GM12865 (cell line): Measurements from ENCODE around the gene LGALS1.

Source experiments
- DNase-seq: peaks from one replicate; pipeline ENCODE4 v3.0.0; 2010; ENCODE audit warnings: low read depth
- H3K4me3 ChIP-seq: 2 replicates; pipeline ENCODE4 v1.5.1; 2011; ENCODE audit warnings: mild to moderate bottlenecking, low read depth, low read length, control low read depth
- TF ChIP-seq, protein P1 (sequence below): IDR thresholded peaks from 2 replicates; pipeline ENCODE4 v1.5.1; 2011; ENCODE audit warnings: low read length, control low read depth, low read depth, inconsistent platforms; ENCODE audit not compliant: insufficient read depth; ENCODE audit errors: missing control alignments

The LGALS1 gene

DNA sequence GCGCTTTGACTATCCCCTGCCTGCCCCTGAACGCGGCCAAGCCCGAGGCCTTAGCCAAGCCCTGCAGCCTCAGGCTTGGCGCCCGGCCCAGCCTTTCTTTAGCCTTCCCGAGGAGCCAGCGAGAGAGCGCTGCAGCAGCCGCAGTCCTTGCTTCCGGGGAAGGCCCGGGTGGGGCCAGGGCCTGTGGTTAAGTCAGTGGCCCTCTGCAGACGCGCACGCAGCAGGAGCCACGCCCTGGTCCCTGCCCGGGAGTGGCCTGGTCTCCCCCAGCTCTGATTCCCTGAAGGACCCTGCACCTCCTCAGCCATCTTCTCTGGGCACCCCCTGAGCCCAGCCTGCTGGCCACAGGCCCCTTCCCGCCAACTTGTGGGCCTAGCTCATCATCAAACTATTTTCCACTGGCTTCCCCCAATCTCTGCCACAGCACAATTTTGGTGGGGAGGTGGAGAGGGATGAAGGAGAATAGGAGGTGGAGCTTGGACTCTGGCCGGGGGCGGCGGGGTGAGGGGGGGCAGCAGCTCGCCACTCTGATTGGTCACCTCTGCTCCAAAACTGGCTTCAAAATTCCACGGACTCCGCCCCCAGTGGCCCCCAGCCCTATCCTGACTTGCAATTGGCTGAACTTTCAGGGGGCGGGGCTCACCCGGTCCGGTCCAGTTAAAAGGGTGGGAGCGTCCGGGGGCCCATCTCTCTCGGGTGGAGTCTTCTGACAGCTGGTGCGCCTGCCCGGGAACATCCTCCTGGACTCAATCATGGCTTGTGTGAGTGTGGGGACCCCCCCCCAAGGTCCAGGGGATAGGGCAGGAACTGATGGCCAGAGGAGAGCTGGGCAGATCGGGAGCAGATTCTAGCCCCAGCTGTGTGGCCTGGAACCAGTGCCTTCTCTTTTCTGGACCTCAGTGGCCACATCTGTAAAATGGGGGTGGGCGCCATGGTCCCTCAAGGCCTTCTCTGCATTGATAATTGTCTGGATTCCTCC, at the start of gene LGALS1:
Gene LGALS1 (plus strand): TSS at position 686 of the 979 bp plus-strand sequence. CDS start 67 bp downstream, at position 753.
- TF ChIP-seq, protein P1, sequence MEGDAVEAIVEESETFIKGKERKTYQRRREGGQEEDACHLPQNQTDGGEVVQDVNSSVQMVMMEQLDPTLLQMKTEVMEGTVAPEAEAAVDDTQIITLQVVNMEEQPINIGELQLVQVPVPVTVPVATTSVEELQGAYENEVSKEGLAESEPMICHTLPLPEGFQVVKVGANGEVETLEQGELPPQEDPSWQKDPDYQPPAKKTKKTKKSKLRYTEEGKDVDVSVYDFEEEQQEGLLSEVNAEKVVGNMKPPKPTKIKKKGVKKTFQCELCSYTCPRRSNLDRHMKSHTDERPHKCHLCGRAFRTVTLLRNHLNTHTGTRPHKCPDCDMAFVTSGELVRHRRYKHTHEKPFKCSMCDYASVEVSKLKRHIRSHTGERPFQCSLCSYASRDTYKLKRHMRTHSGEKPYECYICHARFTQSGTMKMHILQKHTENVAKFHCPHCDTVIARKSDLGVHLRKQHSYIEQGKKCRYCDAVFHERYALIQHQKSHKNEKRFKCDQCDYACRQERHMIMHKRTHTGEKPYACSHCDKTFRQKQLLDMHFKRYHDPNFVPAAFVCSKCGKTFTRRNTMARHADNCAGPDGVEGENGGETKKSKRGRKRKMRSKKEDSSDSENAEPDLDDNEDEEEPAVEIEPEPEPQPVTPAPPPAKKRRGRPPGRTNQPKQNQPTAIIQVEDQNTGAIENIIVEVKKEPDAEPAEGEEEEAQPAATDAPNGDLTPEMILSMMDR = no peak
- DNase-seq = peak; percentile 93
- H3K4me3 ChIP-seq = peak within 1 kb of the TSS; percentile 71

DNA sequence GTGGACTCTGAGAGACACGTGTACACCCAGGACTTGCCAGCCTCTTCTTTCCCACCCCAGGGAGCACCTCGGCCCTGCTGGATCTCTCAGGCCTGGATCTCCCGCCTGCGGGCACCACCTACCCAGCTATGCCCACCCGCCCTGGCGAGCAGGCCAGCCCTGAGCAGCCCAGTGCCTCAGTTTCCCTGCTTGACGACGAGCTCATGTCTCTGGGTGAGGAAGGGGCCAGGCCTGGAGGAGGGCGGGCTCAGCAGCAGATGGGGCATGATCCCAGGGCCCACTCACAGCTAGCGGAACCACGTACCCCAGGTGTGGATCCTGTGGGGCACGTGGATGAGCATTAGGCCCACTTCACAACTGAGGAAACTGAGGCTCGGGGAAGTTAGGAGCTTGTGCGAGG, 49.7 kb upstream of the LGALS1 start:
- DNase-seq = no peak
- H3K4me3 ChIP-seq = no peak overlapping the region
- TF ChIP-seq, protein P1 = no peak

DNA sequence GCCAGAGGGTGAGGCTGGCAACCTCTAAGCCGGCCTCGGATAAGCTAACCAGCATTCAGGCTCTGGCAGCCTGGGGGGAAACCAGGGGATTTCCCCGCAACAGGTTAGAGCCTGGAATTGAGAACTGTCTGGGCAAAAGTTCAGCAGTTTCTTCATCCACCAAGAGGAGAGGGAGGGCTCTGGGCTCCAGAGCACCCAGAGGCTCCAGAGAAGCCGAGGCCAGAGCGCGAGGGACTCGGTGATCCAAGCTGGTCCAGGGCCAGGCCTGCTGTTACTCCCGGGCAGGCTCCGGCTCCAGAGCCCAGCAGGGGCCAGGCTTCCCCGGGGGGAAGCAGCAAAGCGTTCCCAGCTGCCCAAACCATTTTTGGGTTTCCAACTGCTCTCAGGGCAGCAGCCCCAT, 49.3 kb upstream of the LGALS1 start:
- TF ChIP-seq, protein P1 = no peak
- peak; percentile 51 for DNase-seq
- no peak overlapping the region for H3K4me3 ChIP-seq

DNA sequence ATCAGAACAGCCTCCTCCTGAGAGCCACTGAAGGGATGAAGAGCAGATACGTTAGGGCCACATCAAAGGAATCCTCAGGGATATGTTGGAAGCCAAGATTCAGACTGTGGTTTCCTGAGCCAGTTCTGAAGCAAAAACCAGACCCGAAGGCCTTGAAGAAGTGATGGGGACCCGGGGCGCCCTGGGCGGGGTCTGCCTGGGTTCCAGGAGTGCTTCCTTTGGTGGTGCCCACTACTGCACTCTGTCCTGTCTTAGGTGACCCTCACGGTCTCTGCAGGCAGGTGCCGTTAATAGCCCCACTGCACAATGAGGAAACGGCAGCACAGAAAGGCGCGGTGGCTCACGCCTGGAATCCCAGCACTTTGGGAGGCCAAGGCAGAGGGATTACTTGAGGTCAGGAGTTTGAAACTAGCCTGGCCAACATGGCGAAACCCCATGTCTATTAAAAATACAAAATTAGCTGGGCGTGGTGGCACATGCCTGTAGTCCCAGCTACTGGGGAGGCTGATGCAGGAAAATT, 48.8 kb upstream of the LGALS1 start:
- no peak overlapping the region for H3K4me3 ChIP-seq

DNA sequence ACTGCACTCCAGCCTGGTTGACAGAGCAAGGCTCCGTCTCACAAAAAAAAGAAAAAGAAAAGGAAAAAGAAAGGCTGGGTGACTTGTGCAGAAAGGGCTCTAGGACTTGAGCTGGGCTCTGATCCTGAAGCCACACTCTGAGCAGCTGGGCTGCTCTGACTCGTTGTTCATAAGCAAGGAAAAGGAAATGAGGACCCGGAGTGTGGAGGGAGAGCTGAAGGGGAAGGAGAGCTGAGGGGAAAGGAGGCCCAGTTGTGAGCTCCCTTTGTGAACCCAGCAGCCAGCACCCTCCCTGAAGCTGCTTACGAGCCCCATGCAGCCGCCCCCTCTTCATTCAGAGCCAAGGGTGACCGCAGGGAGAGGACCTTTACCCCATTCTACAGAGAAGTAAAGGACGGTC, 48.3 kb upstream of the LGALS1 start:
- DNase-seq = no peak
- H3K4me3 ChIP-seq = no peak overlapping the region
- TF ChIP-seq, protein P1 = no peak

More for the DNA sequence above, 48.8 kb upstream of the LGALS1 start:
- TF ChIP-seq, protein P1 = no peak
- no peak for DNase-seq

DNA sequence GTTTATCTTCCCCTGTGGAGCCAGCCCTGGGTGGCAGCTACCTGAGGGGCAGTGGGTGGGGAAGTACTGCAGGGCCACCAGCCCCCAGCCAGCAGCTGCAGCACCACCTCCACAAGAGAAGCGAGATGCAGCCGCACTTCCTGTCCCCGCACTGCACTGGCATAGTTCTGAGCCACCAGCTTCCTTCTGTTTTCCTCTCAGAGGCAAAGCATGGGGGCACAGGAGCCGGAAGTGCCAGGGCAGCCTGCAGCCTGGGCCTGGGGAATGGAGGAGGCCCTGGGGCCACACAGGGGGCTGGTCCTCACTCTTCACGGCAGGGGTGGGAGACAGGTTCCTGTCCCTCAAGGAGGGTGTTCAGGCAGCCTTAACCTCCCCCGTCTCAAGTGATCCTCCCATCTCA, 47.9 kb upstream of the LGALS1 start:
- no peak overlapping the region for H3K4me3 ChIP-seq
- TF ChIP-seq, protein P1 = no peak
- peak; percentile 55 for DNase-seq
